ENCODE measurements around the gene RAB22A.
"Not testable (repeated sequence)": the region's sequence is repeated elsewhere in the genome, so short reads cannot be mapped to it uniquely, and the experiment has no call there.

Gene RAB22A

GRCh38 chr20:58362970-58363369 is 53.5 kb downstream of the RAB22A start:
- no peak for DNase-seq (ENCODE audit: low read depth in 1 of 2, low spot score in 1 of 2)
- Histone ChIP-seq H3K4me3 (replicated peaks; ENCODE audit: insufficient read depth, low read length) (no peak overlapping the region), H3K27ac (replicated peaks) (no peak overlapping the region), H3K27me3 (ENCODE audit: insufficient read depth, poor library complexity, severe bottlenecking) (no peaks in the 10 kb centered on the region)
- TF ChIP-seq SPI1 (IDR thresholded peaks at IDR 0.05; ENCODE audit: borderline replicate concordance, low read depth): no peak
- no peak for TF ChIP-seq GABPA (IDR thresholded peaks at IDR 0.05; ENCODE audit: low read depth)
- no peak for TF ChIP-seq REST (IDR thresholded peaks at IDR 0.05; ENCODE audit: insufficient replicate concordance, low read depth)
- TF ChIP-seq CTCF (IDR thresholded peaks at IDR 0.05; ENCODE audit: insufficient read depth, low read length): no peak
- no peak for TF ChIP-seq POLR2AphosphoS5 (IDR thresholded peaks at IDR 0.05; ENCODE audit: low read depth)

GRCh38 chr20:58366866-58367265 is 57.4 kb downstream of the RAB22A start:
- TF ChIP-seq CTCF (IDR thresholded peaks at IDR 0.05; ENCODE audit: insufficient read depth, low read length): no peak
- TF ChIP-seq REST (IDR thresholded peaks at IDR 0.05; ENCODE audit: insufficient replicate concordance, low read depth): no peak
- no peak for TF ChIP-seq SPI1 (IDR thresholded peaks at IDR 0.05; ENCODE audit: borderline replicate concordance, low read depth)
- no peak for TF ChIP-seq GABPA (IDR thresholded peaks at IDR 0.05; ENCODE audit: low read depth)
- no peak for TF ChIP-seq POLR2AphosphoS5 (IDR thresholded peaks at IDR 0.05; ENCODE audit: low read depth)
- Histone ChIP-seq H3K27me3 (ENCODE audit: insufficient read depth, poor library complexity, severe bottlenecking) (no peaks in the 10 kb centered on the region), H3K27ac (replicated peaks) (no peak overlapping the region), H3K4me3 (replicated peaks; ENCODE audit: insufficient read depth, low read length) (no peak overlapping the region)
- no peak for DNase-seq (ENCODE audit: low read depth in 1 of 2, low spot score in 1 of 2)

GRCh38 chr20:58372806-58373205 is 63.3 kb downstream of the RAB22A start:
- no peaks in the 10 kb centered on the region for H3K27me3 ChIP-seq (ENCODE audit: insufficient read depth, poor library complexity, severe bottlenecking)
- no peak overlapping the region for H3K27ac ChIP-seq (replicated peaks)
- no peak for DNase-seq (ENCODE audit: low read depth in 1 of 2, low spot score in 1 of 2)
- no peak overlapping the region for H3K4me3 ChIP-seq (replicated peaks; ENCODE audit: insufficient read depth, low read length)
- TF ChIP-seq REST (IDR thresholded peaks at IDR 0.05; ENCODE audit: insufficient replicate concordance, low read depth) (no peak), SPI1 (IDR thresholded peaks at IDR 0.05; ENCODE audit: borderline replicate concordance, low read depth) (no peak)

GRCh38 chr20:58373296-58373695 is 63.8 kb downstream of the RAB22A start:
- not testable (repeated sequence) for H3K4me3 ChIP-seq (replicated peaks; ENCODE audit: insufficient read depth, low read length); H3K27ac ChIP-seq (replicated peaks); DNase-seq (ENCODE audit: low read depth in 1 of 2, low spot score in 1 of 2); H3K27me3 ChIP-seq (ENCODE audit: insufficient read depth, poor library complexity, severe bottlenecking)
